Measurements from ENCODE around the gene TBC1D10B. TPM values are rescaled to one million over a fixed set of nuclear protein-coding genes. Genes with fewer than 3 reads are reported as not detected.

Gene TBC1D10B
- total and polyA plus RNA-seq, 9 of the 15 experiments (the other 6 are each of a cell fraction or from before 2014, with no cell fraction given): 2.2 to 55.4 (median 17.5) TPM

DNA sequence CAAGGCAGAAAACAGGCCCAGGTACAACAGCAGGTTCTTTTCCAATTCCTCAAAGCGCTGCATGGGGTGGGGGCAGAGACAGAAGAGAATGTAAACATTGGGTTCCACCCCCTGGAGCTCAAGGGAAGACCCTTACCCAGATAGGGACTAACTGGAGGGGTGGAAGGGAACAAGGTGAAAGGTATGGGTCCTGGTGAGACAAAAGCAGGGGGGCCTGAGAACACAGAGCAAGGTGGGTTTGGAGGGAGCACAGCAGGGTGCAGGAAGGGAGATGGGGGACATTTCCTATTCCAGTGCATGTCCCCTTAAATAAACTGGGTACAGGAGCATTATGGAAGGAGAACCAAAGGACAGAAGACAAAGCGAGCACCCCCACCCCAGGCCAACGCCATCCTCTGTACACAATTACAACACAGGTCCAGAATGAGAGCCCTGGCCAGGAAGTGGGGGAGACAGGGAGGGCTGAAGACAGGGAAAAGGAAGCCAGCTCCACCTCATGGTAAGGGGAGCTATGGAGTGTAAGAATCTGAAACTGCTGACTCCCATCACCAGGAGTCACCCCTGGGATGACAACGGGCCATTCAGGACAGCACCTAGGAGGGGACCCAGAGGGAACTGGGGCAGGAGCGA lies 13.1 kb downstream of the TBC1D10B start:
- TF ChIP-seq, protein P1, sequence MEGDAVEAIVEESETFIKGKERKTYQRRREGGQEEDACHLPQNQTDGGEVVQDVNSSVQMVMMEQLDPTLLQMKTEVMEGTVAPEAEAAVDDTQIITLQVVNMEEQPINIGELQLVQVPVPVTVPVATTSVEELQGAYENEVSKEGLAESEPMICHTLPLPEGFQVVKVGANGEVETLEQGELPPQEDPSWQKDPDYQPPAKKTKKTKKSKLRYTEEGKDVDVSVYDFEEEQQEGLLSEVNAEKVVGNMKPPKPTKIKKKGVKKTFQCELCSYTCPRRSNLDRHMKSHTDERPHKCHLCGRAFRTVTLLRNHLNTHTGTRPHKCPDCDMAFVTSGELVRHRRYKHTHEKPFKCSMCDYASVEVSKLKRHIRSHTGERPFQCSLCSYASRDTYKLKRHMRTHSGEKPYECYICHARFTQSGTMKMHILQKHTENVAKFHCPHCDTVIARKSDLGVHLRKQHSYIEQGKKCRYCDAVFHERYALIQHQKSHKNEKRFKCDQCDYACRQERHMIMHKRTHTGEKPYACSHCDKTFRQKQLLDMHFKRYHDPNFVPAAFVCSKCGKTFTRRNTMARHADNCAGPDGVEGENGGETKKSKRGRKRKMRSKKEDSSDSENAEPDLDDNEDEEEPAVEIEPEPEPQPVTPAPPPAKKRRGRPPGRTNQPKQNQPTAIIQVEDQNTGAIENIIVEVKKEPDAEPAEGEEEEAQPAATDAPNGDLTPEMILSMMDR (IDR thresholded peaks at IDR 0.05 in 2 of 3, conservative IDR thresholded peaks at IDR 0.05 in 1 of 3; ENCODE audit: insufficient read depth in 2 of 3, low read depth in 1 of 3, low read length in 3 of 3): peak in 2 of 3 experiments; percentile 28 to 42; a peak in 3 of 6 replicates
- TF ChIP-seq, protein P2, sequence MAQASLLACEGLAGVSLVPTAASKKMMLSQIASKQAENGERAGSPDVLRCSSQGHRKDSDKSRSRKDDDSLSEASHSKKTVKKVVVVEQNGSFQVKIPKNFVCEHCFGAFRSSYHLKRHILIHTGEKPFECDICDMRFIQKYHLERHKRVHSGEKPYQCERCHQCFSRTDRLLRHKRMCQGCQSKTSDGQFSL (CRISPR knock-in tag; IDR thresholded peaks at IDR 0.05): 0 out of 2 replicates have a peak, but pooled peaks have one; percentile 28
- TF ChIP-seq, protein P2 (tag; IDR thresholded peaks at IDR 0.05): no peak
- TF ChIP-seq ZBTB7A (IDR thresholded peaks at IDR 0.05; ENCODE audit: borderline replicate concordance, control insufficient read depth, low read depth, low read length) (peak; percentile 5; the same call in 1 of the 2 replicates), TAF7 (tag; IDR thresholded peaks at IDR 0.05) (no peak), RAD21 (CRISPR knock-in tag; conservative IDR thresholded peaks at IDR 0.05 in 1 of 2, IDR thresholded peaks at IDR 0.05 in 1 of 2) (peak in 1 of 2 experiments; percentile 32; a peak in 2 of 4 replicates)
- TF ChIP-seq, protein P3, sequence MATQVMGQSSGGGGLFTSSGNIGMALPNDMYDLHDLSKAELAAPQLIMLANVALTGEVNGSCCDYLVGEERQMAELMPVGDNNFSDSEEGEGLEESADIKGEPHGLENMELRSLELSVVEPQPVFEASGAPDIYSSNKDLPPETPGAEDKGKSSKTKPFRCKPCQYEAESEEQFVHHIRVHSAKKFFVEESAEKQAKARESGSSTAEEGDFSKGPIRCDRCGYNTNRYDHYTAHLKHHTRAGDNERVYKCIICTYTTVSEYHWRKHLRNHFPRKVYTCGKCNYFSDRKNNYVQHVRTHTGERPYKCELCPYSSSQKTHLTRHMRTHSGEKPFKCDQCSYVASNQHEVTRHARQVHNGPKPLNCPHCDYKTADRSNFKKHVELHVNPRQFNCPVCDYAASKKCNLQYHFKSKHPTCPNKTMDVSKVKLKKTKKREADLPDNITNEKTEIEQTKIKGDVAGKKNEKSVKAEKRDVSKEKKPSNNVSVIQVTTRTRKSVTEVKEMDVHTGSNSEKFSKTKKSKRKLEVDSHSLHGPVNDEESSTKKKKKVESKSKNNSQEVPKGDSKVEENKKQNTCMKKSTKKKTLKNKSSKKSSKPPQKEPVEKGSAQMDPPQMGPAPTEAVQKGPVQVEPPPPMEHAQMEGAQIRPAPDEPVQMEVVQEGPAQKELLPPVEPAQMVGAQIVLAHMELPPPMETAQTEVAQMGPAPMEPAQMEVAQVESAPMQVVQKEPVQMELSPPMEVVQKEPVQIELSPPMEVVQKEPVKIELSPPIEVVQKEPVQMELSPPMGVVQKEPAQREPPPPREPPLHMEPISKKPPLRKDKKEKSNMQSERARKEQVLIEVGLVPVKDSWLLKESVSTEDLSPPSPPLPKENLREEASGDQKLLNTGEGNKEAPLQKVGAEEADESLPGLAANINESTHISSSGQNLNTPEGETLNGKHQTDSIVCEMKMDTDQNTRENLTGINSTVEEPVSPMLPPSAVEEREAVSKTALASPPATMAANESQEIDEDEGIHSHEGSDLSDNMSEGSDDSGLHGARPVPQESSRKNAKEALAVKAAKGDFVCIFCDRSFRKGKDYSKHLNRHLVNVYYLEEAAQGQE (IDR thresholded peaks at IDR 0.05; ENCODE audit: borderline replicate concordance): peak; percentile 13; the same call in 1 of the 2 replicates
- TF ChIP-seq, protein P3 (CRISPR knock-in tag; IDR thresholded peaks at IDR 0.05; ENCODE audit: low read depth): no peak
- TF ChIP-seq, protein P4, sequence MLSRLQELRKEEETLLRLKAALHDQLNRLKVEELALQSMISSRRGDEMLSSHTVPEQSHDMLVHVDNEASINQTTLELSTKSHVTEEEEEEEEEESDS (CRISPR knock-in tag; IDR thresholded peaks at IDR 0.05): no peak
- no peak overlapping the region for H2AFZ ChIP-seq (ENCODE audit: low read depth, low read length)
- H4K20me1 ChIP-seq (replicated peaks; ENCODE audit: control insufficient read depth, insufficient read depth, low read length): no peaks in the 10 kb centered on the region
- no peak overlapping the region for H3K4me2 ChIP-seq (ENCODE audit: insufficient read depth, low read length)
- ATAC-seq (no peak), DNase-seq (ENCODE audit: extremely low read depth in 1 of 4, low spot score in 3 of 4) (no peak), FAIRE-seq (no peak)
- intact Hi-C loops (cut with micrococcal nuclease): loop anchor here (5.0 kb wide), 1 partner anchor 50 kb away; the partner anchor contains the start of gene ZNF771
- peak overlapping the region in 1 of 2 experiments; percentile 77; a peak in 2 of 4 replicates for H3K9ac ChIP-seq (ENCODE audit: insufficient read depth in 1 of 2, low read depth in 2 of 2, low read length in 2 of 2)
- peaks cover 13 to 53% of the 10 kb centered on the region in 2 experiments; a peak in 4 of 5 replicates for H3K4me1 ChIP-seq (replicated peaks in 1 of 2; ENCODE audit: control insufficient read depth in 2 of 2, insufficient read depth in 2 of 2, low read length in 2 of 2)
- BruUV-seq (replicated peaks): no TSS peak
- in situ Hi-C loops (cut with MboI): loop anchor here (25.0 kb wide), 1 partner anchor 895 kb away; the partner anchor contains the start of genes BOLA2, SLX1B and SULT1A4
- H3K27me3 ChIP-seq (ENCODE audit: control insufficient read depth in 2 of 2, insufficient read depth in 2 of 2, low read length in 2 of 2): no peaks in the 10 kb centered on the region
- ChIA-PET CTCF (ENCODE audit: low intra/inter-chr PET ratio) (no interaction called here), POLR2A (interaction anchor here (0.6 to 8.2 kb wide), 4 partner anchors 12 to 49 kb away, joined by 3 to 77 read pairs (median 4); partner anchors contain the start of gene TBC1D10B)
- no peaks in the 10 kb centered on the region for H3K9me1 ChIP-seq (ENCODE audit: control insufficient read depth, insufficient read depth, low read length)
- H3K27ac ChIP-seq (ENCODE audit: extremely low read depth, low read depth, low read length): no peak overlapping the region
- peaks cover 34% of the 10 kb centered on the region for H3K79me2 ChIP-seq (ENCODE audit: control insufficient read depth, insufficient read depth, low read length)
- peaks cover 64% of the 10 kb centered on the region; the same call in 2 of the 3 replicates for H3K36me3 ChIP-seq (ENCODE audit: control insufficient read depth, insufficient read depth, low read length)
- WGBS (ENCODE audit: insufficient coverage, low coverage, missing lambda C conversion rate): 87% methylated on average over 5 of the region's 5 CpGs
- H3K4me3 ChIP-seq: no peak overlapping the region
- H3K9me3 ChIP-seq (replicated peaks; ENCODE audit: control insufficient read depth, insufficient read depth, low read depth, low read length): no peaks in the 10 kb centered on the region

Measured in K562 (cell line).